A549 (cell line): Measurements from ENCODE around the gene BAG1. TPM values are rescaled to one million over a fixed set of nuclear protein-coding genes. Genes with fewer than 3 reads are reported as not detected.
A peak's percentile ranks its signal among the peaks of the same experiment; 100 is the strongest.

Source experiments
- ATAC-seq, 2 experiments: fragments of 200-7000 bp in 1 of 2; fragments of >200 bp in 1 of 2; cut with Nextera tagmentation in 1 of 2; cut with Tn5 transposase in 1 of 2; 3 replicates each; pipeline versions ENCODE4 v1.8.0 to v1.9.1; 2018 to 2020; ENCODE audit warnings: mild to moderate bottlenecking in 1 of 2, moderate library complexity in 1 of 2
- CTCF ChIA-PET: fragments of 300-600 bp; sonication (Branson Sonifier 250); formaldehyde crosslinking; extraction: SDS; loops from one replicate; lab custom pipeline; 2021; ENCODE audit warnings: antibody characterized with exemption, inconsistent platforms; lab: Yijun Ruan, JAX
- POLR2A ChIA-PET: fragments of 350-600 bp; formaldehyde crosslinking; extraction: SDS; loops from one replicate; lab custom pipeline; 2021; ENCODE audit warnings: antibody characterized with exemption, inconsistent platforms; lab: Yijun Ruan, JAX
- DNase-seq, 2 experiments: peaks; one replicate each; pipeline versions ENCODE4 v3.0.0 to v3.0.0-alpha.2; 2011 to 2016; ENCODE audit warnings: low read depth in 1 of 2, low spot score in 1 of 2
- FAIRE-seq: peaks from 2 replicates; lab custom pipeline; 2011; peaks lifted over from hg19 to GRCh38; lab: Jason Lieb, UNC
- H3K27ac ChIP-seq, 2 experiments: fragments of >200 bp; sonication (Bioruptor Twin); formaldehyde crosslinking; 3 replicates each; pipeline ENCODE4 v1.5.1; 2016 to 2017
- H3K4me1 ChIP-seq: fragments of >200 bp; sonication (Bioruptor Twin); formaldehyde crosslinking; 3 replicates; pipeline ENCODE4 v1.6.1; 2016
- H3K4me2 ChIP-seq: fragments of >200 bp; sonication (Bioruptor Twin); formaldehyde crosslinking; 3 replicates; pipeline ENCODE4 v1.6.1; 2016
- H3K4me3 ChIP-seq: fragments of >200 bp; sonication (Bioruptor Twin); formaldehyde crosslinking; 3 replicates; pipeline ENCODE4 v1.5.1; 2016
- H3K9me3 ChIP-seq: fragments of >200 bp; sonication (Bioruptor Twin); formaldehyde crosslinking; 3 replicates; pipeline ENCODE4 v1.6.1; 2016
- CBX2 ChIP-seq: fragments of 200-600 bp; sonication (generic); IDR thresholded peaks from 2 replicates; pipeline ENCODE4 v1.6.1; 2016; ENCODE audit warnings: low read depth, mild to moderate bottlenecking, borderline replicate concordance
- CHD4 ChIP-seq: fragments of 200-600 bp; sonication (generic); IDR thresholded peaks from 2 replicates; pipeline ENCODE4 v1.6.1; 2016; ENCODE audit warnings: antibody characterized with exemption, mild to moderate bottlenecking, borderline replicate concordance
- ESRRA ChIP-seq: fragments of 150-350 bp; IDR thresholded peaks from 2 replicates; pipeline ENCODE4 v1.6.1; 2014; ENCODE audit warnings: mild to moderate bottlenecking, low read length, borderline replicate concordance
- GATA3 ChIP-seq: IDR thresholded peaks from 2 replicates; pipeline ENCODE4 v1.6.1; 2012; ENCODE audit warnings: borderline replicate concordance
- HOXA7 ChIP-seq: fragments of 250-450 bp; sonication (Bioruptor Pico); IDR thresholded peaks from 2 replicates; pipeline ENCODE4 v1.5.0; 2020; ENCODE audit warnings: mild to moderate bottlenecking, moderate library complexity
- HOXB13 ChIP-seq: fragments of 250-450 bp; sonication (Bioruptor Pico); IDR thresholded peaks from 2 replicates; pipeline ENCODE4 v1.5.0; 2020; ENCODE audit warnings: low read depth, mild to moderate bottlenecking, moderate library complexity
- HOXB5 ChIP-seq: fragments of 250-450 bp; sonication (Bioruptor Pico); IDR thresholded peaks from 2 replicates; pipeline ENCODE4 v1.5.0; 2020; ENCODE audit warnings: mild to moderate bottlenecking, moderate library complexity
- KDM5A ChIP-seq: fragments of 200-600 bp; sonication (generic); IDR thresholded peaks from 2 replicates; pipeline ENCODE4 v1.6.1; 2016; ENCODE audit warnings: antibody characterized with exemption, mild to moderate bottlenecking
- MAZ ChIP-seq: fragments of 150-350 bp; IDR thresholded peaks from 2 replicates; pipeline ENCODE4 v1.6.1; 2014; ENCODE audit warnings: antibody characterized with exemption, low read depth, low read length, borderline replicate concordance
- RAD21 ChIP-seq, 2 experiments: fragments of >200 bp in 1 of 2; sonication (Bioruptor Twin) in 1 of 2; formaldehyde crosslinking in 1 of 2; IDR thresholded peaks in 1 of 2; conservative IDR thresholded peaks in 1 of 2; 2 replicates in 1 of 2; 3 replicates in 1 of 2; pipeline ENCODE4 v1.6.1; 2012 to 2018; ENCODE audit warnings: inconsistent platforms in 1 of 2
- RARB ChIP-seq: fragments of 250-450 bp; sonication (Bioruptor Pico); IDR thresholded peaks from 2 replicates; pipeline ENCODE4 v1.8.0; 2021; ENCODE audit warnings: mild to moderate bottlenecking, moderate library complexity
- RFX5 ChIP-seq: fragments of 450-650 bp; IDR thresholded peaks from 2 replicates; pipeline ENCODE4 v1.7.1; 2014; ENCODE audit warnings: antibody characterized with exemption, mild to moderate bottlenecking, moderate library complexity
- SMC3 ChIP-seq: fragments of >200 bp; sonication (Bioruptor Twin); formaldehyde crosslinking; IDR thresholded peaks from 3 replicates; pipeline ENCODE4 v1.6.1; 2018; ENCODE audit warnings: inconsistent platforms
- SREBF2 ChIP-seq: fragments of 450-650 bp; IDR thresholded peaks from 2 replicates; pipeline ENCODE4 v1.6.1; 2014; ENCODE audit warnings: mild to moderate bottlenecking, moderate library complexity
- TP53 ChIP-seq: fragments of 250-450 bp; sonication (Bioruptor Pico); IDR thresholded peaks from 2 replicates; pipeline ENCODE4 v1.5.0; 2021; ENCODE audit warnings: mild to moderate bottlenecking, moderate library complexity
- ZSCAN20 ChIP-seq: fragments of 250-450 bp; sonication (Bioruptor Pico); IDR thresholded peaks from 2 replicates; pipeline ENCODE4 v1.8.0; 2022; ENCODE audit warnings: mild to moderate bottlenecking, moderate library complexity
- WGBS: methylation state at CpG from one replicate; pipeline ENCODE4 v1.1.6; 2017; ENCODE audit errors: missing lambda C conversion rate; 5-methylcytosine and 5-hydroxymethylcytosine counted together
- polyA plus RNA-seq, 4 experiments: library from polyadenylated mRNA; depleted of rRNA in 3 of 4; stranded (reverse); fragments of >200 nt; fragmentation: RNase III in 1 of 4; extraction: RNeasy Plus Mini Kit Qiagen cat#74134 plus additional on column Dnase treatment in 1 of 4; gene quantifications; 2 replicates in 3 of 4; 3 replicates in 1 of 4; pipeline ENCODE4 v1.2.3, GENCODE V29; 2011 to 2017
- TF ChIP-seq, protein P1 (sequence below): IDR thresholded peaks from 2 replicates; pipeline ENCODE4 v1.6.1; 2012
- TF ChIP-seq, protein P2 (sequence below): fragments of 200-600 bp; sonication (generic); IDR thresholded peaks from 2 replicates; pipeline ENCODE4 v1.6.1; 2016; ENCODE audit warnings: antibody characterized with exemption, mild to moderate bottlenecking, moderate library complexity
- TF ChIP-seq, protein P3 (sequence below): fragments of >200 bp; sonication (Bioruptor Twin); formaldehyde crosslinking; IDR thresholded peaks from 3 replicates; pipeline ENCODE4 v1.5.1; 2016
- TF ChIP-seq, protein P4 (sequence below): IDR thresholded peaks from 2 replicates; pipeline ENCODE4 v1.6.1; 2012
- TF ChIP-seq, protein P5 (sequence below): IDR thresholded peaks from 2 replicates; pipeline ENCODE4 v1.6.1; 2012; ENCODE audit warnings: low read depth, borderline replicate concordance
- TF ChIP-seq, protein P6 (sequence below): fragments of >200 bp; sonication (Bioruptor Twin); formaldehyde crosslinking; IDR thresholded peaks from 3 replicates; pipeline ENCODE4 v1.6.1; 2016
- TF ChIP-seq, protein P7 (sequence below): fragments of 250-450 bp; sonication (Bioruptor Pico); IDR thresholded peaks from 2 replicates; pipeline ENCODE4 v1.5.0; 2020; ENCODE audit warnings: low read depth, mild to moderate bottlenecking, moderate library complexity
- TF ChIP-seq, protein P8 (sequence below): fragments of 450-650 bp; IDR thresholded peaks from 2 replicates; pipeline ENCODE4 v1.6.1; 2014; ENCODE audit warnings: antibody characterized with exemption

Gene BAG1
- polyA plus RNA-seq, 2 of the 4 experiments (the other 2 are of a cell fraction) = 73.0 to 86.9 TPM

DNA sequence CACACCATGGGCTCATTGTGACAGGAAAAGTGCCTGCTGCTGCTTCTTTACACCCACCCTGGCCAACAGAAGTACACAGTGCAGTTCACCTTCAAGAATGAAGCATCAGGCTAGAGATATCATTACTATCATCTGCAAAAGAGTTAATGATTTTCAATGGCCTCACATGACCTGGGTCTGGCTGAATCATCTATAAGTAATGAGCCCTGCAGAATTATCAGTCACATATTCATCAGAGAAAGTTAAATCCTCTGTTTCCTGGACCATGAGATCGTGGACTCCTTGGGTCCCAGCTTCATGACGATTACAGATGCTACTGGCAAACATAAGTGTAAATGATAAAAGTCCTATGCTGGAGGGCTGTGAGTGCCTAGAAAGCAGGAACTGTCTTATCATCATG lies 8.3 kb downstream of the BAG1 start:
- no peaks in the 10 kb centered on the region for H3K9me3 ChIP-seq
- CTCF ChIA-PET = no interaction called here
- peak overlapping the region; percentile 6; the same call in 1 of the 3 replicates for H3K4me2 ChIP-seq
- no peak for DNase-seq
- WGBS = 28% methylated on average over 2 of the region's 2 CpGs
- POLR2A ChIA-PET = interaction anchor here (1.1 kb wide), 1 partner anchor 23 kb away, joined by 3 read pairs; no protein-coding TSS in a partner anchor
- H3K27ac ChIP-seq = peak overlapping the region in 1 of 2 experiments; percentile 12; a peak in 1 of 6 replicates
- TF ChIP-seq, protein P1, sequence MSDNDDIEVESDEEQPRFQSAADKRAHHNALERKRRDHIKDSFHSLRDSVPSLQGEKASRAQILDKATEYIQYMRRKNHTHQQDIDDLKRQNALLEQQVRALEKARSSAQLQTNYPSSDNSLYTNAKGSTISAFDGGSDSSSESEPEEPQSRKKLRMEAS = no peak
- TF ChIP-seq, protein P2, sequence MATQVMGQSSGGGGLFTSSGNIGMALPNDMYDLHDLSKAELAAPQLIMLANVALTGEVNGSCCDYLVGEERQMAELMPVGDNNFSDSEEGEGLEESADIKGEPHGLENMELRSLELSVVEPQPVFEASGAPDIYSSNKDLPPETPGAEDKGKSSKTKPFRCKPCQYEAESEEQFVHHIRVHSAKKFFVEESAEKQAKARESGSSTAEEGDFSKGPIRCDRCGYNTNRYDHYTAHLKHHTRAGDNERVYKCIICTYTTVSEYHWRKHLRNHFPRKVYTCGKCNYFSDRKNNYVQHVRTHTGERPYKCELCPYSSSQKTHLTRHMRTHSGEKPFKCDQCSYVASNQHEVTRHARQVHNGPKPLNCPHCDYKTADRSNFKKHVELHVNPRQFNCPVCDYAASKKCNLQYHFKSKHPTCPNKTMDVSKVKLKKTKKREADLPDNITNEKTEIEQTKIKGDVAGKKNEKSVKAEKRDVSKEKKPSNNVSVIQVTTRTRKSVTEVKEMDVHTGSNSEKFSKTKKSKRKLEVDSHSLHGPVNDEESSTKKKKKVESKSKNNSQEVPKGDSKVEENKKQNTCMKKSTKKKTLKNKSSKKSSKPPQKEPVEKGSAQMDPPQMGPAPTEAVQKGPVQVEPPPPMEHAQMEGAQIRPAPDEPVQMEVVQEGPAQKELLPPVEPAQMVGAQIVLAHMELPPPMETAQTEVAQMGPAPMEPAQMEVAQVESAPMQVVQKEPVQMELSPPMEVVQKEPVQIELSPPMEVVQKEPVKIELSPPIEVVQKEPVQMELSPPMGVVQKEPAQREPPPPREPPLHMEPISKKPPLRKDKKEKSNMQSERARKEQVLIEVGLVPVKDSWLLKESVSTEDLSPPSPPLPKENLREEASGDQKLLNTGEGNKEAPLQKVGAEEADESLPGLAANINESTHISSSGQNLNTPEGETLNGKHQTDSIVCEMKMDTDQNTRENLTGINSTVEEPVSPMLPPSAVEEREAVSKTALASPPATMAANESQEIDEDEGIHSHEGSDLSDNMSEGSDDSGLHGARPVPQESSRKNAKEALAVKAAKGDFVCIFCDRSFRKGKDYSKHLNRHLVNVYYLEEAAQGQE = no peak
- TF ChIP-seq CHD4 (no peak), HOXB13 (no peak), CBX2 (no peak), RARB (no peak), SREBF2 (no peak), GATA3 (no peak)
- TF ChIP-seq, protein P3, sequence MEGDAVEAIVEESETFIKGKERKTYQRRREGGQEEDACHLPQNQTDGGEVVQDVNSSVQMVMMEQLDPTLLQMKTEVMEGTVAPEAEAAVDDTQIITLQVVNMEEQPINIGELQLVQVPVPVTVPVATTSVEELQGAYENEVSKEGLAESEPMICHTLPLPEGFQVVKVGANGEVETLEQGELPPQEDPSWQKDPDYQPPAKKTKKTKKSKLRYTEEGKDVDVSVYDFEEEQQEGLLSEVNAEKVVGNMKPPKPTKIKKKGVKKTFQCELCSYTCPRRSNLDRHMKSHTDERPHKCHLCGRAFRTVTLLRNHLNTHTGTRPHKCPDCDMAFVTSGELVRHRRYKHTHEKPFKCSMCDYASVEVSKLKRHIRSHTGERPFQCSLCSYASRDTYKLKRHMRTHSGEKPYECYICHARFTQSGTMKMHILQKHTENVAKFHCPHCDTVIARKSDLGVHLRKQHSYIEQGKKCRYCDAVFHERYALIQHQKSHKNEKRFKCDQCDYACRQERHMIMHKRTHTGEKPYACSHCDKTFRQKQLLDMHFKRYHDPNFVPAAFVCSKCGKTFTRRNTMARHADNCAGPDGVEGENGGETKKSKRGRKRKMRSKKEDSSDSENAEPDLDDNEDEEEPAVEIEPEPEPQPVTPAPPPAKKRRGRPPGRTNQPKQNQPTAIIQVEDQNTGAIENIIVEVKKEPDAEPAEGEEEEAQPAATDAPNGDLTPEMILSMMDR = no peak
- TF ChIP-seq, protein P4, sequence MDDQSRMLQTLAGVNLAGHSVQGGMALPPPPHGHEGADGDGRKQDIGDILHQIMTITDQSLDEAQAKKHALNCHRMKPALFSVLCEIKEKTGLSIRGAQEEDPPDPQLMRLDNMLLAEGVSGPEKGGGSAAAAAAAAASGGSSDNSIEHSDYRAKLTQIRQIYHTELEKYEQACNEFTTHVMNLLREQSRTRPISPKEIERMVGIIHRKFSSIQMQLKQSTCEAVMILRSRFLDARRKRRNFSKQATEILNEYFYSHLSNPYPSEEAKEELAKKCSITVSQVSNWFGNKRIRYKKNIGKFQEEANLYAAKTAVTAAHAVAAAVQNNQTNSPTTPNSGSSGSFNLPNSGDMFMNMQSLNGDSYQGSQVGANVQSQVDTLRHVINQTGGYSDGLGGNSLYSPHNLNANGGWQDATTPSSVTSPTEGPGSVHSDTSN = no peak
- TF ChIP-seq, protein P5, sequence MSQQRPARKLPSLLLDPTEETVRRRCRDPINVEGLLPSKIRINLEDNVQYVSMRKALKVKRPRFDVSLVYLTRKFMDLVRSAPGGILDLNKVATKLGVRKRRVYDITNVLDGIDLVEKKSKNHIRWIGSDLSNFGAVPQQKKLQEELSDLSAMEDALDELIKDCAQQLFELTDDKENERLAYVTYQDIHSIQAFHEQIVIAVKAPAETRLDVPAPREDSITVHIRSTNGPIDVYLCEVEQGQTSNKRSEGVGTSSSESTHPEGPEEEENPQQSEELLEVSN = no peak
- FAIRE-seq = no peak
- peaks cover 35% of the 10 kb centered on the region for H3K4me1 ChIP-seq
- ATAC-seq = no peak; a peak in 1 of 6 replicates
- H3K4me3 ChIP-seq = no peak overlapping the region

DNA sequence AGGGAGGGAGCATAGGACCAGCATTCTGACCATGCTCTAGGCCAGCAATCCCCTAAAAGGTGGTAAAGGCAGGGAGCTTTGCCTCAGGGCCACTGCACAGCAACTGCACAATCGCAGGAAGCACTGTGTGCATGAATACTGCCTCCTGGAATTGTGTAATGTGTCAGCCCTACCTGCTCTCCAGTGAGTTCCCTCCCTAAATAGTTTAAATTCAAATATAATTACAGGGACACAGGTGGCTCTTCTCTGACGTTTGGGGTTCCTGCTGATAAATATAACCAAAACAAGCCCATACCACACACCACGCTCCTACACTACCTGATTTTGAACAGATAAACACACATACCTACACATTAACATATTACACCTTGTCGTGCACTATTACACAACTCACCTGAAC lies 9.0 kb downstream of the BAG1 start:
- POLR2A ChIA-PET = interaction anchor here (1.1 kb wide), 1 partner anchor 22 kb away, joined by 3 read pairs; no protein-coding TSS in a partner anchor
- peak in 1 of 2 experiments; percentile 6; a peak in 1 of 6 replicates for ATAC-seq
- 88% methylated on average over 4 of the region's 4 CpGs for WGBS
- Histone ChIP-seq H3K4me1 (peaks cover 36% of the 10 kb centered on the region), H3K4me2 (no peak overlapping the region), H3K4me3 (no peak overlapping the region), H3K9me3 (no peaks in the 10 kb centered on the region), H3K27ac (no peak overlapping the region)
- no peak for DNase-seq
- CTCF ChIA-PET = interaction anchor here (1.2 kb wide), 1 partner anchor 27 kb away, joined by 3 read pairs; no protein-coding TSS in a partner anchor
- FAIRE-seq = no peak
- TF ChIP-seq, protein P6, sequence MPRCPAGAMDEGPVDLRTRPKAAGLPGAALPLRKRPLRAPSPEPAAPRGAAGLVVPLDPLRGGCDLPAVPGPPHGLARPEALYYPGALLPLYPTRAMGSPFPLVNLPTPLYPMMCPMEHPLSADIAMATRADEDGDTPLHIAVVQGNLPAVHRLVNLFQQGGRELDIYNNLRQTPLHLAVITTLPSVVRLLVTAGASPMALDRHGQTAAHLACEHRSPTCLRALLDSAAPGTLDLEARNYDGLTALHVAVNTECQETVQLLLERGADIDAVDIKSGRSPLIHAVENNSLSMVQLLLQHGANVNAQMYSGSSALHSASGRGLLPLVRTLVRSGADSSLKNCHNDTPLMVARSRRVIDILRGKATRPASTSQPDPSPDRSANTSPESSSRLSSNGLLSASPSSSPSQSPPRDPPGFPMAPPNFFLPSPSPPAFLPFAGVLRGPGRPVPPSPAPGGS = no peak
- TF ChIP-seq HOXA7 (CRISPR knock-in tag) (no peak), KDM5A (no peak), CHD4 (no peak), RAD21 (conservative IDR thresholded peaks at IDR 0.05 in 1 of 2, IDR thresholded peaks at IDR 0.05 in 1 of 2) (no peak), RARB (no peak), ESRRA (no peak), ZSCAN20 (CRISPR knock-in tag) (no peak), HOXB5 (CRISPR knock-in tag) (no peak), TP53 (CRISPR knock-in tag) (no peak), RFX5 (no peak), SMC3 (no peak), MAZ (no peak), HOXB13 (no peak)
- TF ChIP-seq, protein P7, sequence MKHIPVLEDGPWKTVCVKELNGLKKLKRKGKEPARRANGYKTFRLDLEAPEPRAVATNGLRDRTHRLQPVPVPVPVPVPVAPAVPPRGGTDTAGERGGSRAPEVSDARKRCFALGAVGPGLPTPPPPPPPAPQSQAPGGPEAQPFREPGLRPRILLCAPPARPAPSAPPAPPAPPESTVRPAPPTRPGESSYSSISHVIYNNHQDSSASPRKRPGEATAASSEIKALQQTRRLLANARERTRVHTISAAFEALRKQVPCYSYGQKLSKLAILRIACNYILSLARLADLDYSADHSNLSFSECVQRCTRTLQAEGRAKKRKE = no peak
- TF ChIP-seq, protein P8, sequence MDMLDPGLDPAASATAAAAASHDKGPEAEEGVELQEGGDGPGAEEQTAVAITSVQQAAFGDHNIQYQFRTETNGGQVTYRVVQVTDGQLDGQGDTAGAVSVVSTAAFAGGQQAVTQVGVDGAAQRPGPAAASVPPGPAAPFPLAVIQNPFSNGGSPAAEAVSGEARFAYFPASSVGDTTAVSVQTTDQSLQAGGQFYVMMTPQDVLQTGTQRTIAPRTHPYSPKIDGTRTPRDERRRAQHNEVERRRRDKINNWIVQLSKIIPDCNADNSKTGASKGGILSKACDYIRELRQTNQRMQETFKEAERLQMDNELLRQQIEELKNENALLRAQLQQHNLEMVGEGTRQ = no peak
